IPS-NIHi7 (cell line): ENCODE data around the gene FA2H.
"Not testable (repeated sequence)": the region's sequence is repeated elsewhere in the genome, so short reads cannot be mapped to it uniquely, and the experiment has no call there.

Source experiments
- DNase-seq: peaks from one replicate; pipeline ENCODE4 v3.0.0; 2012; ENCODE audit warnings: mixed read lengths; ENCODE audit errors: extremely low spot score

The FA2H gene

GRCh38 chr16:74770831-74771526 lies 3.6 kb downstream of the FA2H start:
- DNase-seq: no peak

- DNase-seq: no peak
Measured at GRCh38 chr16:74769586-74770190, 4.9 kb downstream of the FA2H start.

- no peak for DNase-seq
Measured at GRCh38 chr16:74768239-74768638, 6.4 kb downstream of the FA2H start.

GRCh38 chr16:74767749-74768148 lies 6.9 kb downstream of the FA2H start:
- DNase-seq: no peak

GRCh38 chr16:74766729-74767128 lies 7.9 kb downstream of the FA2H start:
- DNase-seq: peak; percentile 48

GRCh38 chr16:74764184-74764583 lies 10.4 kb downstream of the FA2H start:
- not testable (repeated sequence) for DNase-seq

GRCh38 chr16:74761665-74762064 lies 13.0 kb downstream of the FA2H start:
- DNase-seq: no peak

- no peak for DNase-seq
Measured at GRCh38 chr16:74760007-74760767, 14.4 kb downstream of the FA2H start.

- no peak for DNase-seq
Measured at GRCh38 chr16:74759564-74759963, 15.1 kb downstream of the FA2H start.

GRCh38 chr16:74758801-74759200 lies 15.8 kb downstream of the FA2H start:
- DNase-seq: no peak

- no peak for DNase-seq
Measured at GRCh38 chr16:74757349-74757748, 17.3 kb downstream of the FA2H start.

GRCh38 chr16:74756203-74756602 lies 18.4 kb downstream of the FA2H start:
- no peak for DNase-seq

GRCh38 chr16:74753180-74753579 lies 21.4 kb downstream of the FA2H start:
- DNase-seq: no peak

- DNase-seq: no peak
Measured at GRCh38 chr16:74752756-74753155, 21.9 kb downstream of the FA2H start.

- no peak for DNase-seq
Measured at GRCh38 chr16:74752258-74752657, 22.4 kb downstream of the FA2H start.

- no peak for DNase-seq
Measured at GRCh38 chr16:74751658-74752057, 23.0 kb downstream of the FA2H start.

- DNase-seq: no peak
Measured at GRCh38 chr16:74749291-74750055, 25.1 kb downstream of the FA2H start.

- DNase-seq: no peak
Measured at GRCh38 chr16:74748616-74749026, 26.0 kb downstream of the FA2H start.

GRCh38 chr16:74747716-74748615 lies 26.7 kb downstream of the FA2H start:
- no peak for DNase-seq

GRCh38 chr16:74745926-74746325 lies 28.7 kb downstream of the FA2H start:
- no peak for DNase-seq

GRCh38 chr16:74745109-74745615 lies 29.5 kb downstream of the FA2H start:
- DNase-seq: no peak
